Nephron progenitor cell (in vitro differentiated cells): ENCODE results near the gene NRP1.

Experiments used
- DNase-seq: peaks from one replicate; pipeline ENCODE4 v3.0.0; 2021
- H3K27ac Mint-ChIP-seq: 2 replicates; pipeline ENCODE4 v1.8.0; 2021; ENCODE audit warnings: mild to moderate bottlenecking, moderate library complexity, mixed read lengths
- H3K27me3 Mint-ChIP-seq: 2 replicates; pipeline ENCODE4 v1.8.0; 2021; ENCODE audit warnings: mild to moderate bottlenecking, low read depth, mixed read lengths; ENCODE audit not compliant: poor library complexity
- H3K36me3 Mint-ChIP-seq: 2 replicates; pipeline ENCODE4 v1.8.0; 2021; ENCODE audit warnings: low read depth, mixed read lengths
- H3K4me1 Mint-ChIP-seq: 2 replicates; pipeline ENCODE4 v1.8.0; 2021; ENCODE audit warnings: mixed read lengths
- H3K4me3 Mint-ChIP-seq: 2 replicates; pipeline ENCODE4 v1.8.0; 2021; ENCODE audit warnings: mild to moderate bottlenecking, moderate library complexity, mixed read lengths
- H3K9me3 Mint-ChIP-seq: 2 replicates; pipeline ENCODE4 v1.8.0; 2021; ENCODE audit warnings: mild to moderate bottlenecking, moderate library complexity, mixed read lengths
- TF ChIP-seq, protein P1 (sequence below): fragments of 200-600 bp; sonication (generic); IDR thresholded peaks from 2 replicates; pipeline ENCODE4 v1.5.0; 2021; ENCODE audit warnings: antibody characterized with exemption

Gene NRP1

DNA sequence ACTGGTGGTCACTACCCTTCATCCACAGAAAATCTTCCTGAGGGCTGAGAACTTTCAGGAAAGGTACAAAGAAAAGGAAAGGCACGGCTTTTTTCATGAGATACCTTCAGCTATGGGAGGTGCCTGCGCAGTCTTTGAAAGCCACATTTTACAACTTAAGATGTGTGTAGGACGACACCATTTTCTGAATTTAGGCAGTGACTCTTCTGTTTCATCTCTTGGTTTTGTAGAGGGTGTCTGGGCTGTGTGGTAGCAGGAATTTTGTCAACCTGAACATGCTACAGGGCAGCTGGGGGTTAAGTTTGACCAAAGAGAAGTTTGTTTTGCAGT, 138.1 kb downstream of the NRP1 start:
- Mint-ChIP-seq H3K36me3 (peaks cover 90% of the 10 kb centered on the region), H3K9me3 (no peaks in the 10 kb centered on the region), H3K27ac (peak overlapping the region; percentile 96), H3K27me3 (no peaks in the 10 kb centered on the region), H3K4me1 (peaks cover 66% of the 10 kb centered on the region), H3K4me3 (no peak overlapping the region)
- TF ChIP-seq, protein P1, sequence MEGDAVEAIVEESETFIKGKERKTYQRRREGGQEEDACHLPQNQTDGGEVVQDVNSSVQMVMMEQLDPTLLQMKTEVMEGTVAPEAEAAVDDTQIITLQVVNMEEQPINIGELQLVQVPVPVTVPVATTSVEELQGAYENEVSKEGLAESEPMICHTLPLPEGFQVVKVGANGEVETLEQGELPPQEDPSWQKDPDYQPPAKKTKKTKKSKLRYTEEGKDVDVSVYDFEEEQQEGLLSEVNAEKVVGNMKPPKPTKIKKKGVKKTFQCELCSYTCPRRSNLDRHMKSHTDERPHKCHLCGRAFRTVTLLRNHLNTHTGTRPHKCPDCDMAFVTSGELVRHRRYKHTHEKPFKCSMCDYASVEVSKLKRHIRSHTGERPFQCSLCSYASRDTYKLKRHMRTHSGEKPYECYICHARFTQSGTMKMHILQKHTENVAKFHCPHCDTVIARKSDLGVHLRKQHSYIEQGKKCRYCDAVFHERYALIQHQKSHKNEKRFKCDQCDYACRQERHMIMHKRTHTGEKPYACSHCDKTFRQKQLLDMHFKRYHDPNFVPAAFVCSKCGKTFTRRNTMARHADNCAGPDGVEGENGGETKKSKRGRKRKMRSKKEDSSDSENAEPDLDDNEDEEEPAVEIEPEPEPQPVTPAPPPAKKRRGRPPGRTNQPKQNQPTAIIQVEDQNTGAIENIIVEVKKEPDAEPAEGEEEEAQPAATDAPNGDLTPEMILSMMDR = no peak
- no peak for DNase-seq

DNA sequence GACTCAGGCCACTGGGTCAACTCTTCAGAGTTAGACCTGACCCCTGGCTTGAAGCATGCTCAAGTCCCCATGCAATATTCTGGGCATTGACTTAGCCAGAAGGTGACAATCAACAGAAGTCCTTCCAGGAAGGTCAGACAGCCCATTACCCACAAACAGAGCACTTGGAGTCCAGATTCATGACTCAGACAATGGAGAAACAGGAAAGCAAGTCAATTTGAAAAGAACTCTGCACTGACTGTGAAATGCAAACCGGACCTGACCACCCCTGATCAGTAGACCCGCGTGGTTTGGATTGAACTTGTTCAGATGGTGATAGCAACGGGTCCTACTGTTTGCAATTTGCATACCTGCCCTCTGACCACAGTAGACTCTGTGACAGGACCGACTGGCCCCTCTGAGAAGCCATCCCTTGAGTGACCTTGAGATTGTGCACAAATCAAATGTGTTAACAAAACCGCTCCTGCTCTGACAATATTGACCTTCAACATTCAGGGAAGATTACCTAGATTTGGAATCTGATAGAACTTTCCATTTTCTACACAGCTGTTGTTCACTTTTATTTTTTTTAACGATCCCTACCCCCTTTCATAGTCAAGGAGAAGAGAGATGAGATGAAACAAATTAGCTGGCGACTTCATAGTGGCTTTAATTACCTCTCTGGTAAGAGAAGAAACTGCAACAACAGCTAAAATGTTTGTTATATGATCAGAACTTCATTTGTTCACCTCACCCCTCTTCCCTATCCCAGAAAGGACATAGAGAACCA, 138.7 kb downstream of the NRP1 start:
- no peak for DNase-seq
- Mint-ChIP-seq H3K4me1 (peaks cover 66% of the 10 kb centered on the region), H3K36me3 (peaks cover 90% of the 10 kb centered on the region), H3K27ac (peak overlapping the region; percentile 96), H3K9me3 (no peaks in the 10 kb centered on the region), H3K27me3 (no peaks in the 10 kb centered on the region), H3K4me3 (no peak overlapping the region)
- TF ChIP-seq, protein P1 = no peak

DNA sequence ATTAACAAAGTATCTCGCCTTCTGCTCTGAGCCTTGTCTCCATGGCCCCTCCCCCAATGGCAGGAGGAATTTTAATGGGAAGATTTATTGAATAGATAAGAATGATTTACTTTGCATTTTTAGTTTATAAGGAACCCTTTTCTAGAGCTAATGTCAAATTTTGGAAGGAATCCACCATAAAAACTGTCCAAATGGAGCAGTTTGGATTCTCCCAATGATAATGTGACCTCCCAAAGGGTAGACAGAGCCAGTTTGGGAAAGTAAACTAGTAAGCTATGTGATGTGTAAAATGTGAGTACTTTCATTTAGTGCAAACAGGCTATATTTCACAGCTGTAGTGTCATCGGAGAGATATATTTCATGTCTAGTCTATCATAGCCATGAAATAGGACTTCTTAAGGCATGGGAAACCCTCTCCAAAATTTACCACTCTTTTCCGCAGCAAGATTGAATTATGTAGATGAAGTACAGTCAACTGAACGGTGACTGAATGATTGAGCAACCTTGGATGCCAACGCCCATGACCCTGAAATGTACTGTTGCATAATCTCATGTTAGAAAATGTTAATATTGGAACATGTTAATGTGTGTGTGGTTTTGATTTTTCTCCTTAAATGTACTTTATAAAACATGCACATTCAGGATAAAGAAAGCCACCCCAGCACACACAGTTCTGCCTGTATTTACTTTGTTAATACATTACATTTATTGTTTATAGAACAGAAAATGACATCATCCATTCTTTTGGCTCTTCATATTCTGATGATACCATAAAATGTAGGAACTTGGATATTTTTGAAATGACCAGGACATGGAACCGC, 140.6 kb downstream of the NRP1 start:
- DNase-seq = no peak
- Mint-ChIP-seq H3K27me3 (no peaks in the 10 kb centered on the region), H3K36me3 (peaks cover 90% of the 10 kb centered on the region), H3K9me3 (no peaks in the 10 kb centered on the region), H3K4me3 (no peak overlapping the region), H3K27ac (no peak overlapping the region), H3K4me1 (peaks cover 82% of the 10 kb centered on the region)
- TF ChIP-seq, protein P1 = no peak

DNA sequence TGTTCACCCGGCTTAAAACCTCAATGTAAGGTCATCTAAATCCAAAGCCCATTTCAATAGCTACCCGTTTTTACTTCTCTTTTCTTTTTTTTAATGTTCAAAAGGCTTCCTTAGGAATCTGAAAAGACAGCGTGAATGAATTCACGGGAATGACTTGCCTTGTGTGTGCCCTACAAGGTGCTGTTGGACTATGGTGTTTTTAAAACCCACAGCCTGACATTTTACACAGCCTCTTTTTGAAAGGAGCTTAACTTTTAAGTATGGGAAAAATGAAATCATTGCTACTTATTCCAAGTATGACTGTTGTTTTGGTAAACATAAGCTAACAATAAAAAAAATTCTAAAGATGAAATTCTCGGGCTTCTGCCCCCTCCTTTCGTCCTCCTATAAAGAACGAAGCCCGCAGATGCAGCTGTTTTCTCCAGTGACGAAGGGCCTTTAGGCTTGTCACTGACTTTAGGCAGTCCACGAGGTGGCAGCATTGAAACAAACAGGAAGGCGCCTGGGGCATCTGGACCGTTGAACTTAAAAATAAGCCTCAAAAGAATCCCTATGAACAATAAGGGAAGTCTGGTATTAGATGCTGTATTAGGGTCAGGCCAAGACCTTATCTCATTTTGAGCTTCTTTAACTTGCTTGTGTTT, 141.3 kb downstream of the NRP1 start:
- H3K36me3 Mint-ChIP-seq = peaks cover 88% of the 10 kb centered on the region

DNA sequence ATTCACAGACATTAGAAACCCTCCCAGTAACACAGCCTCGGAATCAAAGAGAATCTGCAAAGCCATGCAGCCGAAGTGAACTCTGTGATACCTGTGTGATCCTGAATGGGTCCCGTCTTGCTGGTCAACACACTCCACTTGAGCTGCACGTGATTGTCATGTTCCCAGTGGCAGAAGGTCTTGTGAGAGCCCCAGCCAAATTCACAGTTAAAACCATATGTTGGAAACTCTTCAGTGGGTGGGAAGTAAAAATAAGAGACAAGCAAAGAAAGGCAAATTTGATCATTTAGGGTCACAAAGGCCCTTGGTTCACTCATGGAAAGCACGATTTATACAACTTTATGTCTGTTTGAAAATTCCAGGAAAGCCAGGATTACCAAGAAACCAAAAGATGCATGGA, 142.3 kb downstream of the NRP1 start:
- Mint-ChIP-seq H3K4me1 (peaks cover 79% of the 10 kb centered on the region), H3K27me3 (no peaks in the 10 kb centered on the region), H3K4me3 (no peak overlapping the region), H3K36me3 (peaks cover 92% of the 10 kb centered on the region), H3K9me3 (no peaks in the 10 kb centered on the region), H3K27ac (no peak overlapping the region)
- TF ChIP-seq, protein P1 = no peak
- DNase-seq = no peak

More for the DNA sequence above, 141.3 kb downstream of the NRP1 start:
- Mint-ChIP-seq H3K4me3 (no peak overlapping the region), H3K4me1 (peaks cover 79% of the 10 kb centered on the region), H3K27me3 (no peaks in the 10 kb centered on the region), H3K9me3 (no peaks in the 10 kb centered on the region), H3K27ac (no peak overlapping the region)
- DNase-seq = peak; percentile 64
- TF ChIP-seq, protein P1 = peak; percentile 63
